Activated T-helper 1 cell treated with anti-CD3 and anti-CD28 coated beads, Interleukin-12 subunit alpha, Interleukin-12 subunit beta, Interleukin-2, Interleukin-4 antibody, amounts not matched to agents 30 ng/mL and 10 ng/mL and 1 ng/mL, durations not matched to agents 14 hours and 24 hours and 36 hours (primary cell): ENCODE results near the gene ZNF561. TPM values are rescaled to one million over a fixed set of nuclear protein-coding genes. Genes with fewer than 3 reads are reported as not detected.

Source experiments
- DNase-seq: peaks from one replicate; pipeline ENCODE4 v3.0.0; 2021; ENCODE audit warnings: low spot score
- H3K27ac Mint-ChIP-seq: one replicate; pipeline ENCODE4 v1.8.0; 2021; ENCODE audit warnings: mild to moderate bottlenecking, mixed read lengths
- H3K27me3 Mint-ChIP-seq: one replicate; pipeline ENCODE4 v1.8.0; 2022; ENCODE audit warnings: mild to moderate bottlenecking, moderate library complexity, mixed read lengths; ENCODE audit not compliant: insufficient read depth
- H3K36me3 Mint-ChIP-seq: one replicate; pipeline ENCODE4 v1.8.0; 2021; ENCODE audit warnings: low read depth, mixed read lengths
- H3K4me1 Mint-ChIP-seq: one replicate; pipeline ENCODE4 v1.8.0; 2021; ENCODE audit warnings: low read depth, mixed read lengths
- H3K4me3 Mint-ChIP-seq: one replicate; pipeline ENCODE4 v1.8.0; 2021; ENCODE audit warnings: mild to moderate bottlenecking, moderate library complexity, mixed read lengths
- H3K9me3 Mint-ChIP-seq: one replicate; pipeline ENCODE4 v1.8.0; 2021; ENCODE audit warnings: mixed read lengths
- intact Hi-C: fragments of 100-400 bp; cut with micrococcal nuclease; formaldehyde crosslinking; loops from one replicate; pipeline ENCODE4 v1.15.1; 2024
- total RNA-seq: library from RNA; stranded (reverse); gene quantifications from 2 replicates; pipeline ENCODE4 v1.2.3, GENCODE V29; 2022

The ZNF561 gene
- total RNA-seq, 1 donor from 2014 or later, result 33.2 TPM

GRCh38 chr19:9565900-9566705, 54.9 kb downstream of the ZNF561 start:
- H3K4me3 Mint-ChIP-seq, result no peak overlapping the region
- H3K4me1 Mint-ChIP-seq, result no peaks in the 10 kb centered on the region
- no peak for DNase-seq
- H3K27me3 Mint-ChIP-seq, result no peaks in the 10 kb centered on the region
- no peak overlapping the region for H3K27ac Mint-ChIP-seq
- intact Hi-C loops, result no loop called here
- H3K9me3 Mint-ChIP-seq, result peaks cover 62% of the 10 kb centered on the region
- H3K36me3 Mint-ChIP-seq, result peaks cover 85% of the 10 kb centered on the region

Other genes with a start within 250 kb of the ZNF561 start
- 25.3 and 28.2 TPM in 2 replicates for gene ZNF266, start 185.7 kb downstream of the ZNF561 start, total RNA-seq
- not detected in 2 replicates for gene ZNF560, start 122.6 kb downstream of the ZNF561 start, total RNA-seq
- gene ZNF426, start 82.6 kb downstream of the ZNF561 start, total RNA-seq, result 10.2 and 10.3 TPM in 2 replicates
- 63.4 and 64.8 TPM in 2 replicates for gene ZNF121, start 36.7 kb downstream of the ZNF561 start, total RNA-seq
- gene ZNF562, start 53.9 kb upstream of the ZNF561 start, total RNA-seq, result 13.2 and 13.8 TPM in 2 replicates
- 2.3 and 2.4 TPM in 2 replicates for gene ZNF846, start 147.5 kb upstream of the ZNF561 start, total RNA-seq
- 19.4 and 20.7 TPM in 2 replicates for gene FBXL12, start 197.8 kb upstream of the ZNF561 start, total RNA-seq
- gene UBL5, start 206.7 kb upstream of the ZNF561 start, total RNA-seq, result 338 and 351 TPM in 2 replicates
- 86.4 and 87.3 TPM in 2 replicates for gene PIN1, start 214.1 kb upstream of the ZNF561 start, total RNA-seq